CD4-positive, alpha-beta T cell treated with Interleukin-6 for 4 hours (primary cell): ENCODE data around the gene CERS3.
"Not testable (repeated sequence)": the region's sequence is repeated elsewhere in the genome, so short reads cannot be mapped to it uniquely, and the experiment has no call there.

Experiments
- DNase-seq: peaks from one replicate; pipeline ENCODE4 v3.0.0-alpha.2; 2020; ENCODE audit warnings: mixed read lengths

Gene CERS3

DNA sequence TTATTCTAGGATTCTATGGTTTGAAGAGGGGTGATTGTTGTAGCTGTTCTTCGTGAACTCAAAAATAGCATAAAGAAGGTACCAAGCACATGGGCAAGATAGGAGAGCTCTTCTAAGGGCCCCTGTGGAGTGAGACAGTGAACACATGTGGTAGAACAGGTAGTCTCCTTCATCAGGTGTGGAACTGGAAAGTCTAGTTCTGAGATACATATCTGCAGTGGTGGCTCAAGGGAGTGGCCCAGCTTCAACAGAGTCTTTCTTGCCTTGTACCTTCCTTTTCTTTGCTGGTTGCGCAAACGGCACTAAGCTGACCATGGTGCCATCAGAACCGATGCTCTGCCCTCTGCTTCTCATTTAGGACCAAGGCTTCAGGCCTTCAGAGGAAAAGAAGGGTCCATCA, 65.2 kb downstream of the CERS3 start:
- no peak for DNase-seq

DNA sequence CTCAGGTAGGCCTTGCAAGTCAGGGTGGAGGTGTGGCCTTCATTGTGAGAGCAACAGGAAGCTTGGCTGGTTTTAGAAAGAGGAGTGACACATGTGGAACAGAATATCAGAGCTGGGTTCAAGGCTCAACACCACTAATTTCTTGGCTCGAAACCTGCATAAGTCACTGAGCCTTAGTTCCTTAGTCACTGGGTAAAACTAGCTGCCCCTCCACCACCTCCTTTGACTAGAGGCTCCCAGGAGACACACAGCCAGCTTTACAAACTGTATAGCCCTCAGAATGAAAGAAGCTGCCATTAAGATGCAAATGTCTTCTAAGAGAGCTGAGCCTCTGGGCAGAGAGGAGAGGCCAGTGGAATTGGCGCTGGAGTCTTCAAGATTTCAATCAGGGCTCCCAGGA, 67.7 kb downstream of the CERS3 start:
- no peak for DNase-seq

DNA sequence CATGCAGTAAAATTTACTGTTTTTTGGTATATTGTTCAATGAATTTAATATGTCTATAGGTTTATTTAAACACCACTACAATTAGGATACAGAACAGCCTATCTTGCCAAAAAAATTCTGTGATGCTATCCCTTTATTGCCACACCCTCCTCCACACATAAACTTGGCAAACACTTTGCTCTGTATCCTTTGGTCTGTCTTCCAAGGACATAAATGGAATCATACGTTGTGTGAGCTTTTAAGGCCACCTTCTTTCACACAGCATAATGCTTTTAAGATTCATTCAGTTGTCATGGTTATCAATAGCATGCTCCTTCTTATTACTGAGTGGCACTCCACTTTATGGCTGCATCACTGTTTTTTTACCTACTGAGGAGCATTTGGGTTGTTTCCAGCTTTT, 71.5 kb downstream of the CERS3 start:
- no peak for DNase-seq

DNA sequence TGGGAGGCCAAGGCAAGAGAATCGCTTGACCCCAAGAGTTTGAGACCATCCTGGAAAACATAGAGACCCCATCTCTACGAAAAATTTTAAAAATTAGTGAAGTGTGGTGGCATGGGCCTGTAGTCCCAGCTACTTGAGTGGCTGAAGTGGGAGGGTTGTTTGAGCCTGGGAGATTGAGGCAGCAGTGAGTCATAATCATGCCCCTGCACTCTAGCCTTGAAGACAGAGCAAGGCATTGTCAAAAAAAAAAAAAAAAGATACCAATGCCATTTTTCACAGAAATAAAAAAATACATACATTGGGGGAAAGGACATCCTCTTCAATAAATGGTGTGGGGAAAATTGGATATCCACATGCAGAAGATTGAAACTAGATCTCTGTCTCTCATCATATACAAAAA, 74.6 kb downstream of the CERS3 start:
- DNase-seq = no peak

DNA sequence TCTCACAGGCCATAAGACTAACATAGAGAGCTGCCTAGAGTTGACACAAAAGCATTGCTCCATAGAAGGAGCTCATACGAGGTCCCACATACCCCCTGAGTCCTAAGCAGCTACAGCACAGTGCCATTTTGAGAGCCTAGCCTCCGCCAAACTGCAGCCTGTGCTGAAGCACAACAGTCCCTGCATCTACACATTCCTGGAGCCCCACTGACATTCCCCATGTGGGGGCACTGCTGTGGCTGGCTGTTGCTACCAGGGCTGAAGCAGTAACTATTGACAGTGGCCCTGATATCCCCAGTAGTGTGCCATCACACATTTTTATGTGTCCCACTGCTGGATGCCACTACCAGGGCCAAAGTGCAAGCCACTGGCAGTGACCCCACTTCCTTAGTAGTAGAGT, 80.3 kb downstream of the CERS3 start:
- no peak for DNase-seq

DNA sequence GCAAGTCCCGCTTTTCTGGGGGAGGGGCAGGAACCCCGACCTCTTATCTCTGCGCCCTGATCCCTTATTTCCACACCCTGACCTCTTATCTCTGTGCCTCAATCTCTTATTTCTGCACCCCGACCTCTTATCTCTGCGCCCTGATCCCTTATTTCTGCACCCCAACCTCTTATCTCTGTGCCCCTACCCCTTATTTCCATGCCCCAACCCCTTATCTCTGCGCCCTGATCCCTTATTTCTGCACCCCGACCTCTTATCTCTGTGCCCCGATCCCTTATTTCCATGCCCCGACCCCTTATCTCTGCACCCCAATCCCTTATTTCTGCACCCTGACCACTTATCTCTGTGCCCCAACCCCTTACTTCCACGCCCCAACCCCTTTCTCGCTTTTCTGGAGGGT, 87.7 kb downstream of the CERS3 start:
- not testable (repeated sequence) for DNase-seq

DNA sequence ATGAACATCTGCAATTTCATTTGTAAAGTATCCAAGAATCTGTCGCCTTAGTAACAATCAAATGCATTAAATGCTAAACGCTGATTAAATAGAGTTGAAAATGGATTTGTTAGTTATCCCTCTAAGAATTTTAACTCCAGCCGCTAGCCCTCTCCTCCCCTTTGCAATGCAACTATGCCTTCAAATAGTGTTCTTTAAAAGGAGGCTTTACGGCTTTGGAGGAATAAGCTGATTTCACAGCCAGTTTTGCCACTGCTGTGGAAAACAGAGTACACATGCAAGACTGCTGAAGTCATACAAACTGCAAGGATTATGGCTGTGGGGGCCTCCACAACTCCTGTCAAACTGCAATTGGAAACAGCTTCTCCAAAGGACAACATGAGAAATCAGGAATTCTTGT, 89.2 kb downstream of the CERS3 start:
- DNase-seq = no peak

DNA sequence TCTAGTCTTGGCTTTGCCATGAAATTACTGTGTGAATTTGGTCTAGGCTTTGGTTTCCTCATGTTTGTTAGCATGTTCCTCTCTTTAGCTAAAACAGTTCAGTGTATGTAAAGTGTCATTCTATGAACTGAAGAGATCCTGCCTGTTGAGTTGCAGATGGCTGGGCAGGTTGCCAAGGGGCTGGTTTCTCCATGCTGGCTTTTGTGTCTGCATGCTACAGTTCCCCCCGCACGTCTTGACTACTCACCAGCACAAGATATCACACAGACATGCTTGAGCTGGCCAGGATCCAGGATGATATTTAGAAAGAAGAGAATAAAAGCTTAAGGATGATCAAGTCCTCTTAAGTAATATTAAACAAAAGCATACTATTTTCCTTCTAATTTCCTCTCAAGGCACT, 90.2 kb downstream of the CERS3 start:
- DNase-seq = peak; percentile 63

DNA sequence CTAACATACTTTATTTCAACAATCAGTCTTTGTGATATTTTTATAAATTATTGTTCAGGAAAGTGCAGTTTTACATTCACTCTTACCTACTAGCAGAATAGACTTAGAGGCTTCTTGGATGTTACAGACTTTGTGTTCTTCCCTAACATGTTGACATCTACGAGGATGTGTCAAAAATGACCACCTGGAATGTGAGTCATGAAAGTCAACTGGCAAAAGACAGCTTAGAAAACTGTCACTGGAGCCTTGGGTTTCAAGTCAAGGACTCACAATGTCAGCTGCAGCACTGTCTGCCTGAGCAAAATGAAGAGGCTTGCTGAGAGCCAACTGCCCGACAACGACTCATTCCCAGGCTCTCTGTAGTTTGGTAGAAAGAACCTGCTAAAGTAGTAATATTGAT, 91.5 kb downstream of the CERS3 start:
- no peak for DNase-seq

DNA sequence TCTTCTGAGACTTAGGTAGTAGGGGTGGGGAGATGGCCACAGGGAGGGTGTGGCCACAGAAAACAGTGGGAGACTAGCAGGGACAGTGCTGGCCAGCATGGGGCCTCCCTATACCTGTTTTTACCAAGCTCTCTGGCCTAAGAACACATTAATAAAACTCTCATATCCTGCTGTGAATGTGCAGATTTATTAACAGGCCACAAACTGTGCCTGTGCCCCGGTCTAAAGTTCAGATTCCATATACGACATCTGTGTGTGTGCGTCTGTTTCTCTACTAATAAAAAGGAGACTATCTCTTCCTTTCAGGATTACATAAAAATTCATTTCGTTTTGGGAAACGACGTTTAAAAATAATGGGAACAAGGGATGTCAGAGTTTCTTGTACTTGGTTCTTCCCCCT, 94.2 kb downstream of the CERS3 start:
- no peak for DNase-seq

DNA sequence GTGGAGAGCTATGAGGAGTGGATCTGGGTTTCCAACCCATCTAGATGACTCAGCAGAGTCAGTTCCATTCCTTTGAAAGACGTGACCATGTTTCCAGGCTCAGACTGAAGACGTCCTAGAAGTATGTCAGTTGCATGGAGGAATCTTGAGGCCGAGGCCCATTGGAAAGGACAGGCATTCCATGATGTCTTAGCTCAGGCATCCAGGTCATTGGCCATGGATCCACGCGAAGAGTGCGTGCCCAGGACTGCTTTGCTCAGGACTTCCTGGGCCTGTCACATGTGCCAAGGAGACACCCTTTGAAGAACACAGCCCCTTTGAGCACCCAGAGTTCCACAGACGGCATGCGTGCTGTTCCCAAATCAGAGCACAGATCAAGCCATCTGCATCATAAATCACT, 94.7 kb downstream of the CERS3 start:
- no peak for DNase-seq

DNA sequence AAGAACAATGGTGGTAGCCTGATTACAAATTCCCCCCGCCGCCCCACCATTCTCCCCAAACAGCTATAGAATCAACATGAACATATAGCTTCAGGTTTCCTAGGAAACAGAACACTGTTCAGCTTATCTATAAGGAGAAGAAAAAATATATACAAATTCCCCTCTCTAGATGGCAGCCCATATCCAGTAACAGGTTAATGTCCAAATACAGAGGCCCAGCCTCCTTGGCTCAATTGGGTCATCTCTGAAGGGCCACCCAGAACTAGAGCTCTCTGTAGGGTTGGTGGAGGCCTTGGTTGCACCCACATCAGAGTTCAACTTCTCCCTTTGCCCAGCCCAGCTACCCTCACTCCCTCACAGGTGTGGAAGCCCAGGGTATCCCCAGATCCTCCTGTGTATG, 95.4 kb downstream of the CERS3 start:
- DNase-seq = no peak

DNA sequence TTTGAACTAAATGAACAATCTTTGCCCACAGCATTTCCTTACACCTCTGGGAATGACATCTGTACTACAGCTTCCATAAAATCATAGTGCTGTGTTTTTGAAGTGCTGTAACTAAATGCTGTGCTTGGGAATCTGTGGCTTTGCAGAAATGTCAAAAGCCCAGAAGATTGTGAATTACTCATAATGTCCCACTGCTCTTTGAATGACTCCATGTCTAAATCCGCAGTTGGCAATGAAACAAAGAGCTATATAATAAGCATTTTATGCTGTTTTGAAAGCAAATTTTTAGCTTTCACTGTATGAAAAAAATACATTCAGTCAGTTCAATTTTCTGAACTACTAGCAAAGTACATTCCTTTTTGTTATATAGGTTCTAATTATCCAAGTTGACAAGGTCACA, 98.3 kb downstream of the CERS3 start:
- no peak for DNase-seq

DNA sequence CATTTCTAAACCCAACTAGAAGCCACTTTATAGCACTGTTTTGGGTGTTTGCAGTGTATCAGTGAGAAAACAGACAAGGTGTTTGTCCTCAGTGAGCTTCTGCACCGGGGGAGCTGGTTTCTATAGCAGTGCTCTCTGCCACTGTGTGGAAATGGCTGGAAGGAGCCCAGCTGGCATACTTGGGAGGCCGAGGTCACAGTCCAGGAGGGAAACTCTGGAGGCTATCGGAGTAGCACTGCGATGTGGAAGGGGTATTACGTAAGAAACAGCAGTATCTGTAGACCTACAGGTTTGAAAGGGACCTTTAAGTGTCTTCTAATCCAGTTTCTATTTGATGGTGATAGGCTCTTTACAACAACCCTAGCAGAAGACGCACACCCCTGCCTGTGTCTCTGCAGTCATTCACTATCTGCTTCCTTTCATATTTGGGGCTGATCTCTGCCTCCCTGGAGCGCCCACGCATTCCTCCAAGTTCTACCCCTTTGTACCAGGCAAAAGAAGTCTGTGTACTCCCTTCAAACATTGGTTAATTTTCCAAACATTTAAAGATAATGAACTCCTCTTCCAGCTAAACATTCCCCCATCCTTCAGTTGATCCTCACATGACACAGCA, 99.5 kb downstream of the CERS3 start:
- DNase-seq = no peak

DNA sequence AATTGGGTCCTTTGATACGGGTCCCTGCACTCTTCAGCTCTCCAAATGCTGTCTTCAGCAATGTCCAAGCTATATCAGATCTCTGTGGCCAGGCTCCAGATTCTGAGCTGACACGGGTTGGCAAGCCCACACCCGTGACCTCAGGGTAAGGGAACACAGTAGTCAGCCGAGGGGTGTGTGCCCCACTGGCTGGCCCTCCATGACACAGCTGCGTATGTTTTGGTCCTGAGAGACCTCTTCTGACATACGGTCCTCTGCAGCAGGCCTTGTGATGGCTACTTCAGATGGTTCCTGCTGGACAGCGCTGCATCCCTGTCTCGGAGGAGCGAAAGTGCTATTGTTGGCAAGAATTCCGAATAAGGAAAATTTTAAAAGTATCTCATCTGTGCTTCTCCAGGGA, 101.8 kb downstream of the CERS3 start:
- DNase-seq = no peak

DNA sequence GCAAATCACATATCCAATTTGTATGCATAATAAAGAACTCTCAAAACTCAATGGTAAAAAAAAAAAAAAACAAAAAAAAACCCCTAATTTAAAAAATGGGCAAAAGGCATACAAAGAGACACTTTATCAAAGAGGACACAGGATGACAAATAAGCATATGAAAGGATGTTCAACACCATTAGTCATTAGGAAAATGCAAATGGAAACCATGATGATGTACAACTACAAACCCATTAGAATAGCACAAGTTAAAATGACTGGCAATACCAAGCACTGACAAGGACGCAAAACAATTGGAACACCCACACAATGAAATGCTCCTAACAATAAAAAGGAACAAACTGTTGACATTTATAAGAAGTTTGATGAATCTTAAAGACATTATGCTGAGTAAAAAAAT, 123.6 kb downstream of the CERS3 start:
- no peak for DNase-seq

DNA sequence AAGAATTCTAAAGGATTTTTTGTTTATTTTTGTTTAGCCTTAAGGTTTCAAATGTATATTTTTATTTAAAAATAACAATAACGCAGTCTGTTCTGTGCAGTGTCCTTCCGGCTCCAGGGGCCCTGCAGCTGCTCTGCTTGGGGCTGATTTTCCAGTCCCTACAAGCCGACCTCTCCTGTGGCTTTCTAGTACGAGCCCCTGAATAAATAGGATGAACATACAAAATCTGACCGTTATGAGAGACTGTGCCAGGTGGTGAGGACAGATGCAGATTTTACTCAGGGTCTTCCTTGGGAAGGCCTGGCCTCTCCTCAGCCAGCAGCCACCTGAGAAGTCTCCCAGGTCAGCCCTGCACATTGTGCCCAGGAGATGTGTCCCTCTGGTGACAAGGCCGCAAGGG, 127.8 kb downstream of the CERS3 start:
- no peak for DNase-seq

DNA sequence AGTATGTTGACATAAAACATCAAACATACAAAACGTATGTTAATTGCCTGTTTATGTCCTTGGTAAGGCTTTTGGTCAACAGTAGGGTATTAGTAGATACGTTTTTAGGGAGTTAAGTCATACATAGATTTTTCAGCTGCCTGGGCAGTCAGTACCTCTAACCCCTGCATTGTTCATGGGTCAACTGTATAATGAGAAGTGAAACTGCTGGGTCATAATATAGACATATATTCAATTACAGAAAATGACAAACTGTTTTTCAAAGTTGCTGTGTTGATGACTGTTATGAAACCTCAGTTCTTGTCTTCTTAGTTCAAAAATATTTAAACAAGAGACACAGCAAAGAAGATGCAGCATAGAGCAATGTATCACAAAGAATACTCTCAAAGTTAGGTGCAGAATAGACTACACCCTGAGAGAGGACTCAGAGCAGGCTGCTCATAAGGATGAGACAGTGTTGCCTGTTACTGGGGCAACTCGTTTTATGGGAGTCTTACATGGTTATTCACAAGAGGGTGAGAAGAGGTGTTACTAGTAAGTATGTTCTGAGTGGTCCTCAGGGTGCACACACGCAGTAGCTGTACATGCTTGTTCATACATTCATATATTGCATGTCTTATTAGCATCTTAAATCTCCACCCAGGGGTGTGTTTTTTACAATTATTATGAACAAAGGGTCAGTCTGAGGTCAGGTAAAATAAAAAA, 133.9 kb downstream of the CERS3 start:
- no peak for DNase-seq

DNA sequence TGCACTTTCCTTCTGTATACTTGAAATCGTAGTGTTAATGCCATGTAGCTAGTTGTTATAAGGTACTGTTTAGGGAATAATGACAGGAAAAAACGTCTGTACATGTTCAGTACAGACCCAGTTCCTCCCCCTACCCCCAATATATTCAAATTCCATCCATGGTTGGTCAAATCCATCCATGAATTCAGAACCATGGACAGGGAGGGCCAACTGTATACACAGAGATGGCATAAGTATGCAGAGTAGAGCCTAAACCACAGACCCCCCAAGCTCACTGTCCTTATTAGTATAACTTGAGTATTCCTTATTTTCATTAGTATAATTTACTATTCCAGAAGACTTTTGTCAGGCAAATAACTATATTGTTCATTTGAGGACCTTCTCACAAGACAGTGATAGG, 135.7 kb downstream of the CERS3 start:
- no peak for DNase-seq

DNA sequence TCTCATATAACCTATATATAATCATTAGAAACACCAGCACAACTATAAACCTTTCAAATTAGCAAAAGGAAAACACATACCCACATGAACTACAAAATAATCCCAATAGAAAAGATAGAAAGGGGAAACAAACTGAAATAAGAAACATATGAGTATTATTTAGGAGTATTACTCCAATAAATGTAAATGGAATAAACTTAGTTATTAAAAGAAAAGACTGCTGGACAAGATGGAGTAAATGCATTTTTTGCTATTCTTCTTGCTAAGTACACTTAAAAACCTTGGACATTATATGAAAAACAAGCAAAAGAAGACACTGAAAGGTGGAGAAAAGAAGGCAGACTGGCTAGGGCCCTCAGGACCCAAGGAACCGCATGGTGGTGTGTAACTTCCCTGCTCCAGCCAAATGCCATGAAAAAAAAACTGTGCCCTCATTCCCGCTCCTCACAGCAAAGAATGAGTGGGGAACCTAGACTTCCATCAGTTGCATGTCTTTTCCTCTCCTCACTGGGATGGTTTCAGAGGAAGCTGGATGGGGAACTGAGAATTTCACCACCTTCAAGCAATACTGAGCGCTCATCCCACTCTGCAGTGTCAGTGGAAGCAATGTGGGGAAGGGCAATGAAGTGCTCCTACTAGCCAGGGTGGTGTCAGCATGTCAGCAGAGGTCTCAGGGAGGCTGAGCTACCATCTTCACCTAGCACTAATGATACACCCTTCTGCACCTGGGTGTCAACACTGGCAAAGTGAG, 143.3 kb downstream of the CERS3 start:
- DNase-seq = no peak

DNA sequence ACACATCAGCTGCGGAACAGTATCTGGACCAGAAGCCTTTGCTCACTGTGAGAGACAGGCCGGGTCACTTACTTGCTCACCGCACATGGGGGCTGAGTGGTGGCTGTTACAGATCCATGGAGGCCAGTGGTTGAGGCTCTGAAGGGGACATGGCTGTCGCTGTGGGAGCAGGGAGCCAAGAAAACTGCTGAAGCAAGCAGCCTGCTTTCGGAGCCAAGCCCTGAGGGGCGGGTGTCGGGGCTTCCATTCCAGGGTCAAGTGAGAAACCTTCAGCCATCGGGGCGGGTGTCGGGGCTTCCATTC, 144.7 kb downstream of the CERS3 start:
- no peak for DNase-seq

DNA sequence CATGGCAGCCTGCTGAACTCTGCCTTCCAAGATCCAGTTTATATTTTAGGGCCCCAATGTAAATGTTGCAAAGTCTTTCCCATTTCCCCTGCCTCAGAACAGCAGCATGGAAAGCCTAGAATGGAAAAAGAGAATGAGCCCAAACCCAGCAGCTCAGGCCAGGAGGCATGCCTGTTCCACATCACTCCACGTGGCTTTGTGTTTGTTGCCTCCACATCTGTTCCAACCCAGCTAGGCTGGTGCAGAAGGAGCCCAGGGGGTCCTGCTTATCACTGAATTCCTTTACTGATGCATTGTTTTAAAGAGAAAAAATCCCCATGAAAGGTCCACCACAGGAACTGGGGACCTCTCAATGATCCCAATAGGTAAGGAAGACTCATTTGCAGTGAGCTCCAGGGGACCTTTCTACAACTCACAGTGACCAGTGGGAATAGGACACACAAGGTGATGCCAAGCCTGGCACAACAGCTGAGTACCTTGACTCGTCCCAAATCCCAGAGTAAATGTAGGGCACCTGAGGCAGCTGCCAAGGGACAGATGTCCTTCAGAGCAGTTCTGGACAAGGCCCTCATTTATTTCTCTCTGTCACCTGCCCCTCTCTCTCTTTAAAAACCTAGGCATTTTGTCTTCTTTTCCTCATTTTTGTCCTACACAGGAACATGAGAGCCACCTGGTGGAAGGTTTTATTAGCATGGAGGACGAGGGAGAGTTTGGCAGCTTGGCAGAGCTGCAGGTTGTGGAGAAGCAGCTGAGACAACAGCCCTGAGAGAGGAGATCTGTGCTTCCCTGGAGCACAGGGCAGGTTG, 145.2 kb downstream of the CERS3 start:
- DNase-seq = peak; percentile 26

DNA sequence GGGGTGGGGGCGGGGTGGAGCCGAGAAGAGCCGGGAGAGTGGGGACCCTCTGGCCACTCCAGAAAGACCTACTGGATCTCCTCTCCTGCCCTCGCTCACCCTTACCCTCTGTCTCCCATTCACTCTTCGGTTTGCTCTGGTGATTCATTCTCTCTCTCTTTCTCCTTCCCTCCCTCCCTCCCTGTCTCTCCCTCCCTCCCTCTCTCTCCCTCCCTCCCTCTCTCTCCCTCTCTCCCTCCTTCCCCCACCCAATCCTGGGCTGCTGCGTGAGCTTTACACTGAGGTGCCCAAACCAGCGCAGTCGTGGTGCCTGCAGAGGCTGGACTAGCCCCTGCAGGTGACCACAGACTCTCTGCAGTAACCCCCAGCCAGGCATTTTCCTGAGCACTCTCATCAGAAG, 154.8 kb downstream of the CERS3 start:
- no peak for DNase-seq
